Adrenal gland (tissue), 19 donors: ENCODE results near the gene C16orf89. TPM values are rescaled to one million over a fixed set of nuclear protein-coding genes. Genes with fewer than 3 reads are reported as not detected.
A peak's percentile ranks its signal among the peaks of the same experiment; 100 is the strongest.
"Not testable (repeated sequence)": the region's sequence is repeated elsewhere in the genome, so short reads cannot be mapped to it uniquely, and the experiment has no call there.

Experiments used
- DNase-seq, 7 donors: peaks; one replicate each; pipeline ENCODE4 v3.0.0-alpha.2; 2019 to 2020
- H3K27ac ChIP-seq, 5 donors: fragments of 200-600 bp; sonication (generic) in 4 of 5; 1 replicate in 3 of 5; 2 replicates in 2 of 5; pipeline versions ENCODE4 v1.5.1 to v1.8.0; 2016 to 2020; ENCODE audit warnings: mild to moderate bottlenecking in 1 of 5
- H3K27me3 ChIP-seq: fragments of 200-600 bp; 2 replicates; pipeline ENCODE4 v1.8.0; 2021
- H3K36me3 ChIP-seq, 2 donors: fragments of 200-600 bp; replicated peaks in 1 of 2; 1 replicate in 1 of 2; 2 replicates in 1 of 2; pipeline versions ENCODE4 v1.5.1 to v1.8.0; 2018 to 2022
- H3K4me1 ChIP-seq, 2 donors: fragments of 200-600 bp; replicated peaks in 1 of 2; 1 replicate in 1 of 2; 2 replicates in 1 of 2; pipeline versions ENCODE4 v1.5.1 to v1.8.0; 2018 to 2021
- H3K4me3 ChIP-seq, 4 donors: fragments of 200-600 bp; sonication (generic) in 3 of 4; one replicate each; pipeline ENCODE4 v1.5.1; 2016 to 2018
- H3K9me3 ChIP-seq, 3 donors: fragments of 200-600 bp; sonication (generic) in 1 of 3; replicated peaks in 1 of 3; 1 replicate in 2 of 3; 2 replicates in 1 of 3; pipeline versions ENCODE4 v1.5.1 to v1.8.0; 2016 to 2021
- POLR2A ChIP-seq, 2 donors: fragments of 450-650 bp; IDR thresholded peaks; one replicate each; pipeline ENCODE4 v1.6.1; 2017; ENCODE audit warnings: antibody characterized with exemption in 2 of 2, mild to moderate bottlenecking in 2 of 2, moderate library complexity in 1 of 2
- WGBS, 4 donors: extraction: QIAGEN DNeasy Blood & Tissue Kit in 2 of 4; methylation state at CpG; one replicate each; pipeline versions ENCODE4 v1.1.5 to v1.1.7; 2013 to 2017; 5-methylcytosine and 5-hydroxymethylcytosine counted together
- intact Hi-C, 2 donors: fragments of 100-400 bp; cut with DNase I; formaldehyde crosslinking; loops; one replicate each; pipeline versions ENCODE4 v1.14.1 to v1.15.0; 2022 to 2023
- long read RNA-seq, 10 donors: library from polyadenylated mRNA in 3 of 10; unstranded in 2 of 10; stranded (forward) in 1 of 10; transcript quantifications; one replicate each; pipeline ENCODE4 v2.0.0 and lab custom pipeline, GENCODE V29; 2021 to 2026
- polyA plus RNA-seq, 3 donors: library from polyadenylated mRNA; stranded (reverse); fragments of 200-250 nt in 2 of 3; fragments of 350-450 nt in 1 of 3; fragmentation: Illumina TruSeq in 1 of 3; extraction: RNeasy Lipid Tissue Mini Kit (QIAGEN cat#74804) in 1 of 3; gene quantifications; one replicate each; pipeline ENCODE4 v1.2.3, GENCODE V29; 2013 to 2014
- total RNA-seq, 9 donors: library from RNA; depleted of rRNA in 4 of 9; stranded (reverse); fragments of >200 nt in 4 of 9; fragments of 120-200 nt in 1 of 9; fragmentation: NEBNext Ultra II Directional in 1 of 9; extraction: Animal tissue kit (Norgen Biotek cat#: 25700) in 1 of 9; gene quantifications; one replicate each; pipeline versions ENCODE4 v1.1.0 to v1.2.4, GENCODE V29; 2013 to 2023
- TF ChIP-seq, protein P1 (sequence below), 6 experiments: fragments of 450-650 bp in 4 of 6; fragments of 200-600 bp in 2 of 6; sonication (generic) in 1 of 6; IDR thresholded peaks; 1 replicate in 5 of 6; 2 replicates in 1 of 6; pipeline versions ENCODE4 v1.5.1 to v1.8.0; 2016 to 2021; ENCODE audit warnings: antibody characterized with exemption in 6 of 6, mild to moderate bottlenecking in 2 of 6, moderate library complexity in 1 of 6
- donor health status: healthy with polysubstance abuse.
- donor health status: Bipolar disorder and iron deficiency.
- donor health status: DM: yes; HTN: yes; CAD: no.
- donor health status: DM: no; HTN: no; CAD: no.
- donor health status: DM: no; HTN: no; CAD: no.
- donor health status: DM: yes; HTN: yes; CAD: no.

Gene C16orf89, protein sequence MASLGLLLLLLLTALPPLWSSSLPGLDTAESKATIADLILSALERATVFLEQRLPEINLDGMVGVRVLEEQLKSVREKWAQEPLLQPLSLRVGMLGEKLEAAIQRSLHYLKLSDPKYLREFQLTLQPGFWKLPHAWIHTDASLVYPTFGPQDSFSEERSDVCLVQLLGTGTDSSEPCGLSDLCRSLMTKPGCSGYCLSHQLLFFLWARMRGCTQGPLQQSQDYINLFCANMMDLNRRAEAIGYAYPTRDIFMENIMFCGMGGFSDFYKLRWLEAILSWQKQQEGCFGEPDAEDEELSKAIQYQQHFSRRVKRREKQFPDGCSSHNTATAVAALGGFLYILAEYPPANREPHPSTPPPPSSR
- 10 to 100 TPM in 1 of 9 donors, 1 to 10 TPM in 7, under 1 TPM in 1; 1.00 to 27.9 (median 4.0) TPM for total RNA-seq
- 10 to 100 TPM in 1 of 3 donors, 1 to 10 TPM in 2; 2.1 to 14.1 (median 6.3) TPM for polyA plus RNA-seq
- long read RNA-seq, donor 1: 0 reads
- long read RNA-seq, donor 2: 0 reads
- long read RNA-seq, donor 3: 0 reads
- long read RNA-seq, donor 4, partial matches to known transcripts: 0 of 3 reads
- long read RNA-seq, donor 4, other reads (novel, unspliced or antisense): 0 of 3 reads
- long read RNA-seq, donor 5, transcript C16orf89-202 (8 exons, 1,444 nt): major isoform, 5 of 5 reads
- long read RNA-seq, donor 5, partial matches to known transcripts: 0 of 5 reads
- long read RNA-seq, donor 5, other reads (novel, unspliced or antisense): 0 of 5 reads
- long read RNA-seq, donor 6, partial matches to known transcripts: 0 of 3 reads
- long read RNA-seq, donor 6, other reads (novel, unspliced or antisense): 0 of 3 reads
- long read RNA-seq, donor 7: 0 reads
- long read RNA-seq, donor 8: 0 reads
- long read RNA-seq, donor 9: 0 reads
- long read RNA-seq, donor 10: 0 reads

DNA sequence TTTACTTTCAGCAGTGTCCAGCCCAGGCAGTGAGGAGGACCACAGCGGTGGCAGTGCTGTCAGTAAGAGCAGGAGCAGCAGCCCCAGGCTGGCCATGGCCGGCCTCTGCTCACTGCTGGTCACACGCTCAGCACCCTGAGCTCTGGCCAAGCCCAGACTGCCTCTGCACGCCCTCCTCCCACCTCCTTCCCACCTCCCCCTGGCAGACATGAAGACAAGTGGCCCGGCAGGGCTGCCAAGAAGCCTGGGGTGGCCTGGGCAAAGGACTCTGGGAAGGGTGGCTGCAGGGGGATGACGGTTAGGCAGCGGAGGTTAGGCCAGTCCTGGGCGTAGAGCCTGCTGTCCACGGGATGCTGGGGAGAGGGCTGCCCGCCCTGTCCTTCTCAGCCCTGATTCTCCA lies at the start of gene C16orf89:
Gene C16orf89, minus strand, starts transcription at position 144 of the 400 bp plus-strand sequence. Its CDS starts 48 bp downstream, at position 96.
- Histone ChIP-seq H3K27ac (no peak within 1 kb of the TSS), H3K9me3 (no peaks in the 10 kb centered on the region), H3K4me1 (no peaks in the 10 kb centered on the region), H3K27me3 (no peaks in the 10 kb centered on the region), H3K36me3 (no peaks in the 10 kb centered on the region), H3K4me3 (no peak within 1 kb of the TSS)
- DNase-seq: no peak
- 43 to 67% (median 58%) methylated on average over 5 to 10 of the region's 10 CpGs for WGBS, 4 donors
- TF ChIP-seq, protein P1, sequence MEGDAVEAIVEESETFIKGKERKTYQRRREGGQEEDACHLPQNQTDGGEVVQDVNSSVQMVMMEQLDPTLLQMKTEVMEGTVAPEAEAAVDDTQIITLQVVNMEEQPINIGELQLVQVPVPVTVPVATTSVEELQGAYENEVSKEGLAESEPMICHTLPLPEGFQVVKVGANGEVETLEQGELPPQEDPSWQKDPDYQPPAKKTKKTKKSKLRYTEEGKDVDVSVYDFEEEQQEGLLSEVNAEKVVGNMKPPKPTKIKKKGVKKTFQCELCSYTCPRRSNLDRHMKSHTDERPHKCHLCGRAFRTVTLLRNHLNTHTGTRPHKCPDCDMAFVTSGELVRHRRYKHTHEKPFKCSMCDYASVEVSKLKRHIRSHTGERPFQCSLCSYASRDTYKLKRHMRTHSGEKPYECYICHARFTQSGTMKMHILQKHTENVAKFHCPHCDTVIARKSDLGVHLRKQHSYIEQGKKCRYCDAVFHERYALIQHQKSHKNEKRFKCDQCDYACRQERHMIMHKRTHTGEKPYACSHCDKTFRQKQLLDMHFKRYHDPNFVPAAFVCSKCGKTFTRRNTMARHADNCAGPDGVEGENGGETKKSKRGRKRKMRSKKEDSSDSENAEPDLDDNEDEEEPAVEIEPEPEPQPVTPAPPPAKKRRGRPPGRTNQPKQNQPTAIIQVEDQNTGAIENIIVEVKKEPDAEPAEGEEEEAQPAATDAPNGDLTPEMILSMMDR (IDR thresholded peaks at IDR 0.05): no peak
- no peak for TF ChIP-seq POLR2A (IDR thresholded peaks at IDR 0.05)
- intact Hi-C loops: no loop called here

DNA sequence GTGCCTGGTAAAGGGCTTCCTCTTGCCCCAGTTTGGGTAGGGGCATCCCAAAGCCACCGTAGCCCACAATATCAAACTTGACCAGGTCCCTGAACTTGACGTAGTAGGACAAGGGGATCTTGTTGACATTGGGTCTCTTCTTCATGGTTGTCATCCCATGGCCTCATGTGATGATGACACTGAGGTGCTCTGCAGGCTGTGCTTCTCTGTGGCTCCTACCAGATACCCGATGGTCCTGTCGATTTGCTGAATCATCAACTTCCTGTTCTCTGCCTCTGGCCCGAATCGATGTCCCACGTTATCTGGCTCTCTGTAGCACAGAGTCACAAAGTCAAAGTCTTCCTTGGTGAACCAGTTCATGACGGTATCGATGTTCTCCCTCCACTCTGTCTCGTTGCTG lies 45.2 kb upstream of the C16orf89 start:
- H3K9me3 ChIP-seq, H3K27me3 ChIP-seq, H3K4me1 ChIP-seq, H3K4me3 ChIP-seq, DNase-seq, intact Hi-C loops, H3K36me3 ChIP-seq, H3K27ac ChIP-seq: not testable (repeated sequence)
- 80 to 95% (median 81%) methylated on average over 9 to 10 of the region's 10 CpGs for WGBS, 4 donors

DNA sequence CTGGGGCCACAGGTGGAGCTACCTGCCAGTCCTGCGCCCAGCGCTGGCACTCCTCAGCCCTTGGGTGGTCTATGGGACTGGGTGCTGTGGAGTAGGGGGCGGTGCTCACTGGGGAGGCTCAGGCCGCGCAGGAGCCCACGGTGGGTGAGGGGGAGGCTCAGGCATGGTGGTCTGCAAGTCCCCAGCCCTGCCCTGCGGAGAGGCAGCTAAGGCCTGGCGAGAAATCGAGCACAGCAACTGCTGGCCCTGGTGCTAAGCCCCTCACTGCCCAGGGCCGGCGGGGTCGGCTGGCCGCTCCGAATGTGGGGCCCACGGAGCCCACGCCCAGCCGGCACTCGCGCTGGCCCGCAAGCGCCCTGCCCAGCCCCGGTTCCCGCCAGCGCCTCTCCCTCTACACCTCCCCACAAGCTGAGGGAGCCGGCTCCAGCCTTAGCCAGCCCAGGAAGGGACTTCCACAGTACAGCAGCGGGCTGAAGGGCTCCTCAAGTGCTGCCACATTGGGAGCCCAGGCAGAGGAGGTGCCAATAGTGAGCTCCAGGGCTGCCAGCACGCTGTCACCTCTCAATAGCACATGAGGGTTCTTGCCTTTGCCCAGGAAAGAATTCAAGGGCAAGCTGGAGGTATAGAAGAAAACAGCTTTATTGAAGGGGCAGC lies 42.9 kb upstream of the C16orf89 start:
- Histone ChIP-seq H3K9me3 (no peaks in the 10 kb centered on the region), H3K4me1 (no peaks in the 10 kb centered on the region), H3K27ac (no peak overlapping the region), H3K27me3 (no peaks in the 10 kb centered on the region), H3K36me3 (no peaks in the 10 kb centered on the region), H3K4me3 (no peak overlapping the region)
- intact Hi-C loops: no loop called here
- no peak for DNase-seq
- WGBS, 4 donors: 57 to 91% (median 87%) methylated on average over 1 to 27 of the region's 27 CpGs
- TF ChIP-seq POLR2A (IDR thresholded peaks at IDR 0.05): no peak
- TF ChIP-seq, protein P1 (IDR thresholded peaks at IDR 0.05): no peak

DNA sequence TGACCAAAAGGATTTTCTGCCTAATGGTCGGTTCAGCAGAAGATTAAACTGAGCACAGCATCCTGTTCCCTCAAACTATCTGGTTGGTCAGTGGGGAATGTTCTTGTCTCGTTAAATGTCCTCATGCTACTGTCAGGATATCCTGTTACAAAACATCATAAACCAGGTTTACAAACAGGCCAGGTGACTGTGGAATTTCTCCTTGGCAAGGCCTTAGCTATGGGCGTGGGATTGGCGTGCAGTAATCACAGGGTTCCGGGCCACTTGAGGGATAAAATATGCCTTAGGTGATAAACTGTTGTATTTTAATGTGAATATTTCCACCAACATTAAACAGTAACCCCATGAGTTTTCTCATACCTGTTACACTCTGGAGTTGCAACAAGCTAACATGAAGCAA lies 39.3 kb upstream of the C16orf89 start:
- intact Hi-C loops, H3K4me1 ChIP-seq, H3K9me3 ChIP-seq, H3K27me3 ChIP-seq, H3K27ac ChIP-seq, H3K4me3 ChIP-seq, DNase-seq, H3K36me3 ChIP-seq: not testable (repeated sequence)
- WGBS, 4 donors: 66 to 80% (median 73%) methylated on average over 4 to 5 of the region's 5 CpGs

DNA sequence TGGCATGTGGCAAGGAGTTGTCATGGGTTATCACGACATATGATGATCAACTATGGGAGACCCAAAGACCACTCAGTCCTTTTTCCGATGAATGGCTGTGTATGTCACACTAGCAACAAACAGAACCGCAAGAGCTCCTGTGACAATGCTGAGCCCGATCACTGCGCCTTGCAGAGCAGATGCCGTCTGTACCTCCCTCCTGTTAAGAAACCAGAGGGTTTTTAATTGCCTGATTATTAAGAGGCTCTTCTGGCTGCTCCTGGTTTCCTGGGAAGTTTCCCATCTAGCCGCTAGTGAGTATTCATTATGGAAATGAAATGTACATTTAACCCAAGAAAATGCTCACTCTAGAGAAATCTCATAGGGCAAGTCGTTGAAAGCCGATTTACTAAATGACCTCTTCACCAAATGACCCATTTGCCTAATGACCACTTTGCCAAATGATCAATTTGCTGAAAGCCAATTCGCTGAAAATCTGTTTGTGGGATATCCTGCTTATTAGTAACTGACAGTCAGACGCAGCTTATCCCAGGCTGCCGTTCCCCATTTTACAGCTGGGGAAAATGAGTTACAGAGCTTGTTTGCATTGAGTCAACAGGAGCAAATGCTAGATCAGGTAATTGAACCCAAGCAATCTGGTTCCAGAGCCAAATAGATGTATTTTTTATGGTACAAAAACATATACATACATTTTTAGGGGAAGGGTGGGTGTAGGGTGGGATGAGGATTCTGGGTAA lies 37.7 kb upstream of the C16orf89 start:
- H3K9me3 ChIP-seq, H3K4me3 ChIP-seq, H3K27ac ChIP-seq, H3K27me3 ChIP-seq, H3K4me1 ChIP-seq, intact Hi-C loops, DNase-seq, H3K36me3 ChIP-seq: not testable (repeated sequence)
- WGBS, 4 donors: 78 to 86% (median 83%) methylated on average over 12 of the region's 12 CpGs

DNA sequence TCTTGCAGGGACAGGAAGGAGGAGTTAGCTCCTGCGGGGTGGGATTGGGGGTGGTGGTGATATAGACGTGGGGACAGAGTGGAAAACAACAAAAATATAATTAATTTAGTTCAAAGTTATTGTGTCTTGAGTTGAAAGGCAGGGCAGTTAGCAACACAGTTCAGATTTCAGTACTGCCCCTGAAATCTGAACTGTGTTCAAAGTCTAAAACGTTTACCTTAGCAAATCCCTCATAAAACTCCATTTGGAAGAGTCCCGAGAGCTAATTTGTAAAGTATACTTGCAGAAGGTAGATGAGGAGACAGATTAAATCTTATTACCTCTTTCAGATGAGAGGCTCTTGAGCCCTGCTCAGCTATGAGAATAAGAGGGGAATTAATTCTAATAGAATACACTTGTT lies 33.4 kb upstream of the C16orf89 start:
- H3K4me1 ChIP-seq, DNase-seq, H3K27ac ChIP-seq, H3K9me3 ChIP-seq, H3K36me3 ChIP-seq, H3K27me3 ChIP-seq, intact Hi-C loops: not testable (repeated sequence)
- 14 to 35% (median 24%) methylated on average over 4 of the region's 4 CpGs for WGBS, 4 donors
- peak overlapping the region in 1 of 4 donors; percentile 92 for H3K4me3 ChIP-seq

DNA sequence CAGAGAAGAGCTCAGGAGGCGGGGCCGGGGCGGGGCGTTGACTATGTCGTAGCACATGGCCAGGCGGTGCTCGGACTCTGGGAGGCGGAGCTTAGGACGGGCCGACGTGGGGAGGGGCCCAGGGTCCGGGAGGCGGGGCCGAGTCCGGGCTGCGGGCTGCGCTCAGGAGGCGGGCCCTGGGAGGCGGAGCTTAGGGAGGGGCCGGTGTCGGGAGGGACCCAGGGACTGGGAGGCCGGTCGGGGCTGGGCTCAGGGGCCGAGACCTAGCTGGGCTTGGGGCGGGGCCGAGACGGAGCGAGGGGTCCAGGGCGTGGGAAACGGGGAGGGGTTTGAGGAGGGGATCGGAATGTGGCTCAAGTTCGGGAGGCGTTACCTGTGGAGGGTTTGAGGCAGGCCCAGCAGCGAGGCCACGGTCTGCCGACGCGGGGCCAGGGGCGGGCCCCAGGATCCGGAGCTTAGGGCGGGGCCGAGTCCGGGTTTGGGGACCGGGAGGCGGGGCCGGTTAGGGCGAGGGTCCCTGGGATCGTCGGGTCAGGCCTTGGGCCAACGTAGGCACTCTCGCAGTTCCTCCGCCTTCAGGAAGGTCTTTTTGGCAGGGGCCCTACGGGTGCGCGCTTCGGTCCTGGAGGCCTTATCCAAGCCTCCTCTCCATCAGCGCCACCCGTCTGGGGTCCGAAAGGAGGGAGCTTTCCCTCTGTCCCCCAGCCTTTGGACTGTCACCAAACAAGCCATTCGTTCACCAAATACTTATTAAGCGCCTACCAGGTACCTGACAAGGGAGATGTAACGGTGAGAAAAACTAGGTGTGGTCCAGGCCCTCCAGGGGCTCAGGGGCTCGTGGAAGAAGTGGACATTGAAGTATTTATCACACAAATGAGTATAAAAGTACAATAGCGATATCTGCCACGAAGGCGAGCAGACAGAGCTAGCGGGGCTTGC lies 32.7 kb upstream of the C16orf89 start:
- DNase-seq: peak; percentile 69 to 88 (median 78)
- peak overlapping the region in 2 of 4 donors; percentile 35 to 92 for H3K4me3 ChIP-seq
- H3K4me1 ChIP-seq, intact Hi-C loops, H3K27me3 ChIP-seq, H3K36me3 ChIP-seq, H3K9me3 ChIP-seq: not testable (repeated sequence)
- 2 to 4% (median 3%) methylated on average over 7 to 55 of the region's 67 CpGs for WGBS, 4 donors
- H3K27ac ChIP-seq: peak overlapping the region in 4 of 5 donors; percentile 43 to 83 (median 70)
